WTC11 (cell line): ENCODE measurements around the gene OPN4.

Experiments
- E2F5 ChIP-seq: sonication (generic); formaldehyde crosslinking; IDR thresholded peaks from 2 replicates; pipeline ENCODE4 v1.8.1; 2022; ENCODE audit warnings: mild to moderate bottlenecking, moderate library complexity, missing genetic modification reagents
- ELF4 ChIP-seq: sonication (generic); formaldehyde crosslinking; IDR thresholded peaks from 2 replicates; pipeline ENCODE4 v1.8.1; 2022; ENCODE audit warnings: low read depth, mild to moderate bottlenecking, moderate library complexity, missing genetic modification reagents
- GABPB1 ChIP-seq: sonication (generic); formaldehyde crosslinking; IDR thresholded peaks from 2 replicates; pipeline ENCODE4 v1.8.1; 2023; ENCODE audit warnings: mild to moderate bottlenecking, missing genetic modification reagents
- HMGXB4 ChIP-seq: sonication (generic); formaldehyde crosslinking; IDR thresholded peaks from 2 replicates; pipeline ENCODE4 v1.8.1; 2023; ENCODE audit warnings: mild to moderate bottlenecking, moderate library complexity, missing genetic modification reagents
- NFYB ChIP-seq: sonication (generic); formaldehyde crosslinking; conservative IDR thresholded peaks from 2 replicates; pipeline ENCODE4 v1.8.0; 2022; ENCODE audit warnings: low read depth, missing genetic modification reagents
- ZNF263 ChIP-seq: sonication (generic); formaldehyde crosslinking; IDR thresholded peaks from 2 replicates; pipeline ENCODE4 v1.8.1; 2022; ENCODE audit warnings: low read depth, mild to moderate bottlenecking, moderate library complexity, missing genetic modification reagents
- TF ChIP-seq, protein P1 (sequence below): fragments of 200-600 bp; IDR thresholded peaks from 2 replicates; pipeline ENCODE4 v1.8.0; 2022; ENCODE audit warnings: antibody characterized with exemption
- TF ChIP-seq, protein P2 (sequence below): sonication (generic); formaldehyde crosslinking; IDR thresholded peaks from 2 replicates; pipeline ENCODE4 v1.8.1; 2023; ENCODE audit warnings: mild to moderate bottlenecking, missing genetic modification reagents, moderate library complexity

GRCh38 chr10:86653987-86654386 is 360 bp upstream of the OPN4 start:
- TF ChIP-seq ELF4 (CRISPR knock-in tag) (no peak), NFYB (CRISPR knock-in tag) (no peak), GABPB1 (no peak), HMGXB4 (CRISPR knock-in tag) (no peak), ZNF263 (no peak), E2F5 (CRISPR knock-in tag) (no peak)
- TF ChIP-seq, protein P1, sequence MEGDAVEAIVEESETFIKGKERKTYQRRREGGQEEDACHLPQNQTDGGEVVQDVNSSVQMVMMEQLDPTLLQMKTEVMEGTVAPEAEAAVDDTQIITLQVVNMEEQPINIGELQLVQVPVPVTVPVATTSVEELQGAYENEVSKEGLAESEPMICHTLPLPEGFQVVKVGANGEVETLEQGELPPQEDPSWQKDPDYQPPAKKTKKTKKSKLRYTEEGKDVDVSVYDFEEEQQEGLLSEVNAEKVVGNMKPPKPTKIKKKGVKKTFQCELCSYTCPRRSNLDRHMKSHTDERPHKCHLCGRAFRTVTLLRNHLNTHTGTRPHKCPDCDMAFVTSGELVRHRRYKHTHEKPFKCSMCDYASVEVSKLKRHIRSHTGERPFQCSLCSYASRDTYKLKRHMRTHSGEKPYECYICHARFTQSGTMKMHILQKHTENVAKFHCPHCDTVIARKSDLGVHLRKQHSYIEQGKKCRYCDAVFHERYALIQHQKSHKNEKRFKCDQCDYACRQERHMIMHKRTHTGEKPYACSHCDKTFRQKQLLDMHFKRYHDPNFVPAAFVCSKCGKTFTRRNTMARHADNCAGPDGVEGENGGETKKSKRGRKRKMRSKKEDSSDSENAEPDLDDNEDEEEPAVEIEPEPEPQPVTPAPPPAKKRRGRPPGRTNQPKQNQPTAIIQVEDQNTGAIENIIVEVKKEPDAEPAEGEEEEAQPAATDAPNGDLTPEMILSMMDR: no peak
- TF ChIP-seq, protein P2, sequence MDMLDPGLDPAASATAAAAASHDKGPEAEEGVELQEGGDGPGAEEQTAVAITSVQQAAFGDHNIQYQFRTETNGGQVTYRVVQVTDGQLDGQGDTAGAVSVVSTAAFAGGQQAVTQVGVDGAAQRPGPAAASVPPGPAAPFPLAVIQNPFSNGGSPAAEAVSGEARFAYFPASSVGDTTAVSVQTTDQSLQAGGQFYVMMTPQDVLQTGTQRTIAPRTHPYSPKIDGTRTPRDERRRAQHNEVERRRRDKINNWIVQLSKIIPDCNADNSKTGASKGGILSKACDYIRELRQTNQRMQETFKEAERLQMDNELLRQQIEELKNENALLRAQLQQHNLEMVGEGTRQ (CRISPR knock-in tag): no peak
